Activated CD4-positive, alpha-beta memory T cell treated with anti-CD3 and anti-CD28 coated beads, Interleukin-2, amount 10 ng/mL, durations not matched to agents 7 days and 5 days (primary cell): ENCODE data around the gene MAP1LC3B2. TPM values are rescaled to one million over a fixed set of nuclear protein-coding genes. Genes with fewer than 3 reads are reported as not detected.
A peak's percentile ranks its signal among the peaks of the same experiment; 100 is the strongest.
"Not testable (repeated sequence)": the region's sequence is repeated elsewhere in the genome, so short reads cannot be mapped to it uniquely, and the experiment has no call there.

Experiments
- CTCF ChIA-PET: fragments of 350-600 bp; sonication (Branson Sonifier 250); formaldehyde crosslinking; loops from one replicate; lab custom pipeline; 2021; ENCODE audit warnings: antibody characterized with exemption, inconsistent platforms; lab: Charles Lee
- POLR2A ChIA-PET: fragments of 350-600 bp; sonication (Branson Sonifier 250); formaldehyde crosslinking; loops from one replicate; lab custom pipeline; 2021; ENCODE audit warnings: antibody characterized with exemption; lab: Charles Lee
- DNase-seq: peaks from one replicate; pipeline ENCODE4 v3.0.0-alpha.2; 2020
- H3K27ac Mint-ChIP-seq: one replicate; pipeline ENCODE4 v1.8.0; 2021; ENCODE audit warnings: mild to moderate bottlenecking, mixed read lengths
- H3K27me3 Mint-ChIP-seq: one replicate; pipeline ENCODE4 v1.8.0; 2021; ENCODE audit warnings: mixed read lengths
- H3K36me3 Mint-ChIP-seq: one replicate; pipeline ENCODE4 v1.8.0; 2021; ENCODE audit warnings: low read depth, mixed read lengths
- H3K4me1 Mint-ChIP-seq: one replicate; pipeline ENCODE4 v1.8.0; 2021; ENCODE audit warnings: mixed read lengths
- H3K4me3 Mint-ChIP-seq: one replicate; pipeline ENCODE4 v1.8.0; 2021; ENCODE audit warnings: mild to moderate bottlenecking, mixed read lengths
- H3K9me3 Mint-ChIP-seq: one replicate; pipeline ENCODE4 v1.8.0; 2021; ENCODE audit warnings: mixed read lengths
- total RNA-seq, 2 experiments: library from RNA; stranded (reverse); gene quantifications; one replicate each; pipeline ENCODE4 v1.2.3, GENCODE V29; 2021

MAP1LC3B2 gene
- total RNA-seq, 2 experiments from 2014 or later: 0.68 to 0.83 TPM

GRCh38 chr12:116552773-116553373 lies 6.3 kb upstream of the MAP1LC3B2 start:
- ChIA-PET POLR2A (no interaction called here), CTCF (no interaction called here)
- Mint-ChIP-seq H3K27ac (no peak overlapping the region), H3K4me3 (no peak overlapping the region), H3K36me3 (peaks cover 5% of the 10 kb centered on the region), H3K4me1 (peaks cover 6% of the 10 kb centered on the region), H3K9me3 (peaks cover 4% of the 10 kb centered on the region), H3K27me3 (peaks cover 17% of the 10 kb centered on the region)
- DNase-seq: no peak

GRCh38 chr12:116556356-116556952 lies 2.7 kb upstream of the MAP1LC3B2 start:
- Mint-ChIP-seq H3K4me3 (no peak overlapping the region), H3K36me3 (peaks cover 5% of the 10 kb centered on the region), H3K27ac (peak overlapping the region; percentile 0), H3K9me3 (peaks cover 4% of the 10 kb centered on the region), H3K4me1 (peaks cover 33% of the 10 kb centered on the region), H3K27me3 (peaks cover 17% of the 10 kb centered on the region)
- ChIA-PET POLR2A (no interaction called here), CTCF (interaction anchor here (0.6 kb wide), 1 partner anchor 11 kb away, joined by 3 read pairs; no protein-coding TSS in a partner anchor)
- DNase-seq: no peak

GRCh38 chr12:116556964-116557698 lies 2.0 kb upstream of the MAP1LC3B2 start:
- Mint-ChIP-seq H3K9me3 (peaks cover 4% of the 10 kb centered on the region), H3K4me3 (no peak overlapping the region), H3K36me3 (peaks cover 9% of the 10 kb centered on the region), H3K4me1 (peaks cover 33% of the 10 kb centered on the region), H3K27ac (peak overlapping the region; percentile 0), H3K27me3 (peaks cover 17% of the 10 kb centered on the region)
- DNase-seq: no peak
- ChIA-PET POLR2A (no interaction called here), CTCF (interaction anchor here (0.6 kb wide), 1 partner anchor 10 kb away, joined by 3 read pairs; no protein-coding TSS in a partner anchor)

GRCh38 chr12:116558280-116559161 lies 660 bp upstream of the MAP1LC3B2 start:
- ChIA-PET POLR2A (interaction anchor here (0.9 to 2.7 kb wide), 13 partner anchors 11 to 422 kb away, joined by 3 to 18 read pairs (median 4); partner anchors contain the start of gene MED13L), CTCF (interaction anchor here (0.6 to 3.2 kb wide), 9 partner anchors 15 to 560 kb away, joined by 3 to 9 read pairs (median 4); no protein-coding TSS in a partner anchor)
- Mint-ChIP-seq H3K9me3 (peaks cover 8% of the 10 kb centered on the region), H3K36me3 (peaks cover 14% of the 10 kb centered on the region), H3K27ac (peak overlapping the region; percentile 99), H3K4me3 (peak overlapping the region; percentile 56), H3K27me3 (peaks cover 17% of the 10 kb centered on the region), H3K4me1 (peaks cover 33% of the 10 kb centered on the region)
- DNase-seq: no peak

- Mint-ChIP-seq H3K27me3 (peaks cover 13% of the 10 kb centered on the region), H3K36me3 (peaks cover 30% of the 10 kb centered on the region), H3K27ac (no peak overlapping the region), H3K9me3 (peaks cover 24% of the 10 kb centered on the region), H3K4me1 (peaks cover 34% of the 10 kb centered on the region), H3K4me3 (no peak overlapping the region)
- POLR2A ChIA-PET: no interaction called here
- CTCF ChIA-PET: interaction anchor here (0.6 to 3.2 kb wide), 5 partner anchors 15 to 283 kb away, joined by 3 to 9 read pairs (median 3); no protein-coding TSS in a partner anchor
- DNase-seq: no peak
Measured at GRCh38 chr12:116561181-116561821, 2.1 kb downstream of the MAP1LC3B2 start.

- CTCF ChIA-PET: interaction anchor here (0.7 to 3.2 kb wide), 3 partner anchors 16 to 28 kb away, joined by 3 to 9 read pairs (median 4); no protein-coding TSS in a partner anchor
Measured at GRCh38 chr12:116562090-116562489, 2.9 kb downstream of the MAP1LC3B2 start.

GRCh38 chr12:116563262-116563661 lies 4.1 kb downstream of the MAP1LC3B2 start:
- Mint-ChIP-seq H3K9me3 (peaks cover 20% of the 10 kb centered on the region), H3K27ac (no peak overlapping the region), H3K36me3 (peaks cover 24% of the 10 kb centered on the region), H3K4me3 (no peak overlapping the region), H3K4me1 (peaks cover 27% of the 10 kb centered on the region), H3K27me3 (peaks cover 4% of the 10 kb centered on the region)
- DNase-seq: no peak
- POLR2A ChIA-PET: no interaction called here
- CTCF ChIA-PET: no interaction called here

More at GRCh38 chr12:116562090-116562489, 2.9 kb downstream of the MAP1LC3B2 start:
- peaks cover 20% of the 10 kb centered on the region for H3K9me3 Mint-ChIP-seq
- POLR2A ChIA-PET: no interaction called here
- H3K27me3 Mint-ChIP-seq: peaks cover 6% of the 10 kb centered on the region
- H3K36me3 Mint-ChIP-seq: peaks cover 26% of the 10 kb centered on the region
- H3K27ac Mint-ChIP-seq: no peak overlapping the region
- peaks cover 31% of the 10 kb centered on the region for H3K4me1 Mint-ChIP-seq
- no peak overlapping the region for H3K4me3 Mint-ChIP-seq
- no peak for DNase-seq

GRCh38 chr12:116564080-116564479 lies 4.9 kb downstream of the MAP1LC3B2 start:
- H3K27ac Mint-ChIP-seq: no peak overlapping the region
- CTCF ChIA-PET: interaction anchor here (0.6 to 1.1 kb wide), 3 partner anchors 26 to 539 kb away, joined by 3 read pairs; no protein-coding TSS in a partner anchor
- peaks cover 19% of the 10 kb centered on the region for H3K4me1 Mint-ChIP-seq
- POLR2A ChIA-PET: no interaction called here
- H3K4me3 Mint-ChIP-seq: no peak overlapping the region
- peaks cover 24% of the 10 kb centered on the region for H3K36me3 Mint-ChIP-seq
- DNase-seq: no peak
- H3K9me3 Mint-ChIP-seq: peaks cover 20% of the 10 kb centered on the region
- H3K27me3 Mint-ChIP-seq: peaks cover 4% of the 10 kb centered on the region

GRCh38 chr12:116565221-116565620 lies 6.0 kb downstream of the MAP1LC3B2 start:
- H3K27me3 Mint-ChIP-seq, CTCF ChIA-PET, H3K4me3 Mint-ChIP-seq, H3K4me1 Mint-ChIP-seq, POLR2A ChIA-PET, H3K27ac Mint-ChIP-seq, DNase-seq: not testable (repeated sequence)
- peaks cover 24% of the 10 kb centered on the region for H3K36me3 Mint-ChIP-seq
- H3K9me3 Mint-ChIP-seq: peaks cover 20% of the 10 kb centered on the region

- ChIA-PET POLR2A (no interaction called here), CTCF (no interaction called here)
- DNase-seq: no peak
- H3K4me3 Mint-ChIP-seq: no peak overlapping the region
- peaks cover 3% of the 10 kb centered on the region for H3K4me1 Mint-ChIP-seq
- H3K9me3 Mint-ChIP-seq: peaks cover 20% of the 10 kb centered on the region
- peaks cover 24% of the 10 kb centered on the region for H3K36me3 Mint-ChIP-seq
- peaks cover 4% of the 10 kb centered on the region for H3K27me3 Mint-ChIP-seq
- H3K27ac Mint-ChIP-seq: no peak overlapping the region
Measured at GRCh38 chr12:116565963-116566362, 6.8 kb downstream of the MAP1LC3B2 start.

GRCh38 chr12:116568203-116568602 lies 9.0 kb downstream of the MAP1LC3B2 start:
- CTCF ChIA-PET: no interaction called here
- POLR2A ChIA-PET: no interaction called here

GRCh38 chr12:116571089-116571488 lies 11.9 kb downstream of the MAP1LC3B2 start:
- ChIA-PET POLR2A (no interaction called here), CTCF (no interaction called here)
- no peak for DNase-seq
- Mint-ChIP-seq H3K27ac (no peak overlapping the region), H3K27me3 (peaks cover 1% of the 10 kb centered on the region), H3K36me3 (no peaks in the 10 kb centered on the region), H3K4me3 (no peak overlapping the region), H3K4me1 (no peaks in the 10 kb centered on the region), H3K9me3 (peaks cover 4% of the 10 kb centered on the region)

More at GRCh38 chr12:116568203-116568602, 9.0 kb downstream of the MAP1LC3B2 start:
- Mint-ChIP-seq H3K4me1 (peaks cover 2% of the 10 kb centered on the region), H3K36me3 (peaks cover 18% of the 10 kb centered on the region), H3K27ac (no peak overlapping the region), H3K9me3 (peaks cover 21% of the 10 kb centered on the region), H3K27me3 (peaks cover 4% of the 10 kb centered on the region), H3K4me3 (no peak overlapping the region)
- DNase-seq: no peak
